Activated CD8-positive, alpha-beta memory T cell treated with anti-CD3 and anti-CD28 coated beads, Interleukin-2, amount 50 U/mL, for 1 hour (primary cell): ENCODE measurements around the gene C2orf78.

Source experiments
- DNase-seq: peaks from one replicate; pipeline ENCODE4 v3.0.0-alpha.2; 2020; ENCODE audit errors: extremely low read depth

The C2orf78 gene

DNA sequence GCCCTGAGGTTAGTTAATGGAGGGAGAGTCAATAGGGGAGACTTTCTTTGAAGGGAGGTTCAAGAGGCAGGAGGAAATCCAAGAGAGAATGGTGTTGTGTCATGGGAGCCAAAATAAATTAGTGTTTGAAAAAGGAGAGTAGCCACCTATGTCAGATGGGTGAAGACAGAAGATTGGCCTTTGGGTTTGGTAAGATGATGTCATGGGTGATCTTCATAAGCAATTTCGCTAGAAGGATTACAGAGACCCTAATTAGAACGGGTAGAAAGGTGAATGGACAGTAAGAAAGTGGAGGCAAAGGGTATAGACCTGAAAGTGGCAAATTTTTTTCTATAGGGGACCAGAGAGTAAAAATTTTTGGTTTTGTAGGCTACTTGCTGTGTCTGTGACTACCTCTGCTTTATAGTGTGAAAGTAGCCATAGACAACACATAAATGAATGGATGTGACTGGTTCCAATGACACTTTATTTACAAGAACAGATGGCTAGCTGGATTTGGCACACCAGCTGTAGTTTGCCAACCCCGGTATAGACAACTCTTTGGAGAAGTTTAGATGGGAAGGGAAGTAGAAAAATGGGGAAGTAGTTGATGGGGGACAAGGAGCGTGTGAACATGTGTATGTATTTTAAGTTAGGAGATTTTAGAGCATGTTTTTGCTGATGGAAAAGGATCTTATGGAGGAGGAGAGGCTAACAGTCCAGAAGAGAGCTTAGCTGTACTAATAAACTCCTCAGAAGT lies 54.0 kb downstream of the C2orf78 start:
- no peak for DNase-seq

DNA sequence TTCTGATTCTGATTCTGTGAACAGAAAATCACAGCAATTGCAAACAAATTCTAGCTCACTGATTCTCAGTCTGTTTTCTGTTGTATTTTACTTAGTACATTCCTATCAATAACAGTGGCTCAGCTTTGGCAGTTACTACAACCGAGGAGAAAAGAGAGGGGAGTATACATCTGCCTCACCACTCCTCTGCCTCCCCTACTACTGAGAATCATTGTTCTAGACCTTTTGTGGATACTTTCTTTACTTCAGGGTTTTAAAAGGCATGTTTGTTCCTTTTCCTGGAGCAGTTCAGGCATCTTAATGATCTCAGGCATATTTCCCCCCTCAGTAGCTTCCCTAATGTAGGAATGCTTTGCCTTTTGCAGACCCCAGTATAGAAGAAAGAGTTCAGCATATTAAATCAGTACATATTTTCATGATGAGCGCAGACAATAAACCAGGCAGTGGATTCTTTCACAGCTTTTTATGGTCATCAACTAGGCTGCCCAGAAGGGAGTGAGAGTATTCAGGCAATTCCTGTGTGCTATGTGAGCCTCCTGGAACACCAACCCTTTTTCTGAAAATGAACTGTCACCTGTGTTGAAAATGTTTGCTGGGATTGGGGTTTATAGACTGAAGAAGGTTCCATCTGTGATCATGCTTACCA lies 55.0 kb downstream of the C2orf78 start:
- DNase-seq = no peak

DNA sequence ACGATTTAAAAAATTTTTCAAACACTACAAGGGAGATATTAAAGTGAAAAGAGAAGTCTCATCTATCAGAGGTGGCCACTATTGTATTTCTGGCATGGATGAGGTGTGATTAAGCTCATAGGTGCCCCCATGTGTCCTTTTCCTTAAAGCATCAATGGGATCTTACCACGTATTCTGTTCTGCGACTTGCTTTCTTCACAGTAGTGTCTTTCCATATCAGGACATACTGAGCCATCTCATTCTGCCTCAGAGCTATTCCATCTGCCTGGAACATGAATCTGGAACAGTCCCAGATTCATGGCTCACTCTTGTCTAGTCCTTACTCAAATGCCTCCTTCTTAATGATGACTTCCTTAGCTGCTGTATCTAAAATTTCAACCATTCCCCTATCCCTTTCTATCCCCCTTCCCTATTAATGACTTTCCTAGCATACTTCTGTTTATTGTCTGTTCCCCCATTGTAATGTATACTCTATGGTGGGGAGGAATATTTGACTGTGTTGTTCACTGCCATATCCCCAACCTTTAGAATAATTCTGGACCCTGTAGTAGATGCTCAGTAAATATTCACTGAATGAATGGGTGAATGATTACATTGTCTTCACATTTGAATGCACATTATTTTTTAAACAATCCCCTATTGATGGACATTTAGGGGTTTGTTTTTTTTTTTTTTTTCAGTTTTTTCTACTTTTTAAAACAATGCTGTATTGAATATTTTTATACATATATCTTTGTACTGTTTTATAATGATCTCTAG lies 55.8 kb downstream of the C2orf78 start:
- DNase-seq = no peak

DNA sequence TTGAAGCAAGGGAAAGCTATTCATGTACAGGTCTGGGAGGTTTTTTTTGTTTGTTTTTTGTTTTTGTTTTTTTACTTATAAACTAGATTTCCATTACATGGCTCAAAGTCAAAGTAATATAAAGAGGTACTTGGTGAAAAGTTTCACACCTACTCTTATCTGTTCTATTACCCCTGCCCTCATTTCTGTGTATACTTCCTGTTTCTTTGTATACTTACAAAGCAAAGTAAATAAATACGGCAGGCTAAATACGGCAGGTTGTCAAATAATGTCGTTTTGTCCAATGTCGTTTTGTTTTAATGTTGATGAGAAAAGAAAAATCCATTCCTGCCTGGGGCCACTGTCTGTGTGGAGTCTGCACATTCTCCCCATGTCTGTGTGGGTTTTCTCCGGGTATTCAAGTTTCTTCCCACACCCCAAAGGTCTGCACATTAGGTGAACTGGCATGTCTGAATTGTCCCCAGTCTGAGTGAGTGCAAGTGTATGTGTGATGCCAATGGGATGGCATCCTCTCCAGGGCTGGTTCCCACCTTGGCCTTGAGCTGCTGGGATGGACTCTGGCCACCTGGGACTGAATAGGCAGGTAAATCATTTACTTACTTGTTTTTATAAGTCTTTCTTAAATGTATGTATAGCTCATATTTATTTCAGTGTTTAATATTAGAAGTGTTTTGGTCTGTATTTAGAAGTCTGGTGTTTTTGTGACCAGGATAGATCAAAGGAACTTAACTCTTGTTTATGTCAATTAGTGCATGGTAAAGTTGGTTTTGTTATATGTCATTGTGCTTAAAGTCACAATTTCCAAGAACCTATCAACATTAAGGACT lies 58.1 kb downstream of the C2orf78 start:
- no peak for DNase-seq

DNA sequence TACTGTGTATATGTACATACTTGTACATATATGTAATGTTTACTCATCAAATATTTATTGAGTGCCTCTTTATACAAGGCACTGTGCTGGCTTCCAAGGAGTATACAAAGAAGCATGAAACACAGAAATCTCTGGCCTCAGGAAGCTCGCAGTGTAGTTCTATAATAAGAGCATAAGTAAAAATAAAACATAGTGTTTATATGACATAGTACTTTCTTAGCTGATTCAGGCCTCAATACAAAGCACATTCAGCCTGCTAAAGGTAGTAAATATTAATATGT lies 58.7 kb downstream of the C2orf78 start:
- DNase-seq = no peak

DNA sequence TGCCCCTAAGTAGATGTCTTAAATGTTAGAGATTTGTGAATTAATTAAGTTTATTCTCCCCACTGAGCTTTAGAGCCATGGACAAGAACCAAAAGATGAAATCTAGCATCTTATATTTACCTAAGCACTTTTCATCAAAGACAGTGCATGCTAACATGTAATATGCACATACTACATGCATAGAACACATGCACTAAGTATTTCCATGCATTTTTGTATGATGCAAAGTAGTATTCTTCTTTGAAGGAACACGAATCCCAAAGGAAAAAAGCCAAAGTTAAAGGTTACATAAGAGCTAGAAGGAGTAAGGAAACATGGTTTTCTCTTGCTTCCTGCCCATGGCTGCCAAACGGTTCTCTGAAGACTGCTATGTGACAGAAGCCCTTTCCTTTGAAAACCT lies 60.1 kb downstream of the C2orf78 start:
- no peak for DNase-seq

DNA sequence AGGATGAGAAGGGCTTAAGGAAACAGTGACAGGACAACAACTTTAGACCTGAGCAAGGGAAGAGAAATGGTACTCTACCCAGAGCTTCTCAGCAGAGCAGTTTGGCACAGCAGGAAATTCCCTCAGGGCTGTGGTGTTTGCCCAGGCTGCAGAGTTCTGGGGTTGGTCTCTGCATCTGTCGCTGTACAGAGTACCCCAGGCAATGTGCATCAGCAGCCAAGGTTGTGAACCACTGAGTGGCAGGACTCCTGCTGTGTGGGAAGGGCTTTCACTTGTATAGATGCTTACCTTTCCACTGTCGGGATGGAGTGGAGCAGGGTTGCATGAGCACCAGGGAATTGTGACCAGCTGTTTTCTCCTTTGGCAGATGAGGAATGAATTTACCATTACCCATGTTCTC lies 66.0 kb downstream of the C2orf78 start:
- DNase-seq = no peak

DNA sequence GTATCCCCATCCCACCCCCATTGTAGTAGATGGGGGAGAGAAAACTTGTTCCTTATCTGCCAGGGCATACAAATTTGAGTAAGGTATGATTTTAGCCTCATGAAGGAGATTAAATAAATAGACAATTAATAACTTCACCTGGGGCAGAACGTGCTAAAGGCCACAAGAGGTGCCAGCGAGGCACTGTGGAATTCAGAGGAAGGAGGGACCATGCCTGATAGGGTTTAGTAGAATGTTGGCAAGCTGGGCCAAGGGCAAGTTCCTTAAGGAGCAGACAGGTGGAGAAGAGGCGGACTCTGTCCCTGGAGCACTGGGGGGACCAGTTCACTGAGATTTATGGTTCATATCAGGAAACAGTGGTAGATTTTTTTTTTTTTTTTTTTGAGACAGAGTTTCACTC lies 67.3 kb downstream of the C2orf78 start:
- no peak for DNase-seq

DNA sequence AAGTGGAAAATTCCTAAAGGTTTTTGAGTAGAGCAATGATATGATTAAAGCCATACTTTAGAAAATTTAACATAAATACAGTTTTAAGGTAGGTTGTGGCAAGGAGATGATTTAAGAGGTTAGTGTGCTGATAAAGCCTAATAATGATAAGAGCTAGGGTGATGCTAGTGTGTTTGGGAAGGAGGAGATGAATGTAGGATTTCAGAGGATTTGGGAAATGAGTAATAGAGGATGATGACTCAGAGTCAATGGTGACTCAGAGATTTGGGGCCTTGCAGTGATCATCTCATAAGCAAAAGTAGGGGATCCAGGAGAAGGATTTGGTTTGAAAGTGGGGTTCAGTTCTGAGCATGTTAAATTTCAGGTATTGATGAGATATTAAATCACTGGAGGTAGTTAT lies 68.0 kb downstream of the C2orf78 start:
- DNase-seq = no peak

DNA sequence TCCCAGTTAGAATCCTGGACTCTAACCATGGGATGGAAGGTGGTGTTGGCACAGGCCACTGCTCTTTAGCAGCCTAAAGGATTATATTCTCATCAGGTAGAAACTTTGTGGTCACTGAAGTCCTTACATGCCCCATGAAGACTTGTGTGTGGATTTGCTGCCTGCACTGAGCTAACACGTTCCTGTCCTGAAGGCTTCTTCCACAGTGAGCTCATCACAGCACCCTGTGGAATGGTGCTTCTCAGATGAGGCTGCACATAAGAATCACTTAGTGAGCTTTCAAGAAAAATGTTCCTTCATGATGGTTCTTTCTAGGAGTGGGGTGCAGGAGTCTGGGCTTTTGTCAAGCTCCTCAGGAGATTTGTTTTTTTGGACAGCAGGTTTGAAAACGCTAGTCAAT lies 71.5 kb downstream of the C2orf78 start:
- no peak for DNase-seq

DNA sequence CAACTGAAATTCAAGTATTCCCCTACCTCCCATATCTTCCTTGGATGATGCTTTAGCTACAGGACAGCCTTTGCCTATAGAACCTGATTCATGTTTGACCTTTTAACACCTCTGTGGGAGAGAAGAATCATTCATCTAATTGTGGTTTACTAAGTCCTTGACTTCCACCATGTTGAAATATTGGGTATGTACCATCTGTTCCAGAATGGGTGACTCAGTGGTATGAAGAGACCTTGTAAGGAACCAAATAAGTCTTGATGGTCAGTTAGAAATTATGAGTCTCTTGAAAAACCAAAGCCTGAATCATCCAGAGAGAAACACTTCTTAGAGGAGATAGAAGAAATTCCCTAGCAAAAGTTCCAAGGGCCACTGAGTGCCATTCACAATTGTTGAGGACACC lies 72.2 kb downstream of the C2orf78 start:
- no peak for DNase-seq

DNA sequence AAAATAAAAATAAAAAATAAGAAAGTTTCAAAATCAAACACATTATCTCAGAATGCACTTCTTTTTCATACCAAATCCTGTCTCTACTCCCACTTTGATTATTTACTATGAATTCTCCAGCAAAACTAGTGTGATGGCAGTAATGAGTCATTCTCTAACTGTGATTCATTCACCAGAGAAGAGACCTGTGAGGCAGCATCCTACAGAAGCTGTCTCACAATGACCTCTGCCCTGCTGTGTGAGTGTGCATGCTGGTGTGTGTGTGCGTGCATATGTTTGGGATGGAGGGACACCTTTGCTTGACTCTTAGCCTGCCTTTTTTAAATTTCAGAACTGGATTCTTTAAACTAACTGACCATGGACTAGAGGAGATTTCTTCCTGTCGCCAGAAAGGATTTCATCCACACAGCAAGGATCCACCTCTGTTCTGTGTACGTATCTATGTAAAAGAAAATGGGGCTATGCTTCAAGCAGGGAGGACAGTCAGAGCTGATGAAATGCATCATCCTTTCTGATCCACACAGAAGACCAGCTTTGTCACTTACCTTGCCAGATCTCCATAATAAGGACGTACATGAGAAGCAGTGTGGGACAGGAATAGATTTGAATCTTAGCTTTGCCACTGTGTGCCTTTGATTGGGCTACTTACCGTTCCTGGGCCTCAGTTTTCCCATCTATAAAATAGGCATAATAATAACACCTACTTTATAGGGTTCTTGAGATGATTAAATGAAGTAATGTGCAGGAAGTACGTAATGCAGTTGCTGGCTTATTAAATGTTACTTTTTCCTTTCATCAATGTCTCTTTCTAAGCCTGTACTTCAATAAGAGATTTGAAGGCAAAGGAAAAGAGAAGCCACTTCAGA lies 76.0 kb downstream of the C2orf78 start:
- no peak for DNase-seq

DNA sequence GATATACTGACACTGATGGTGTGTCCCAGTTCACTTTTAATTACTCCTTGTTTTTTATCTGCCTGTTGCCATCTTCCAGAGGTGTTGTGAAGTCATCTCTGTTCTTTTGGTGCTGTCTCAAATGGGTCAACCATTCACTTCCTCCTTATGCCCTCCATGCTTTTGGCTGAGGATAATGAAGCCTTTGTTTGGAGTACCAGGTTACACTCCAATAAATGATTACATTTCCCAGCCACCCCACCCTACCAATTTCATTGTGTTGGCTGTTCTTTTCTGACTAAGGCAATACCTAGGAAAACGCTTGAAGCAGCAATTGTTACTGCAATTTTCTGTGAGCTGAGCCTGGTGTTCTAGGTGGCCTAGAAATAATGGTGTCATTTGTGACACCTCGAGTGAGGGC lies 79.0 kb downstream of the C2orf78 start:
- no peak for DNase-seq
